ENCODE measurements around the gene SPATS1. TPM values are rescaled to one million over a fixed set of nuclear protein-coding genes. Genes with fewer than 3 reads are reported as not detected.
"Not testable (repeated sequence)": the region's sequence is repeated elsewhere in the genome, so short reads cannot be mapped to it uniquely, and the experiment has no call there.

Gene SPATS1
- polyA plus RNA-seq, 2 of the 4 experiments (the other 2 are of a cell fraction): not detected

DNA sequence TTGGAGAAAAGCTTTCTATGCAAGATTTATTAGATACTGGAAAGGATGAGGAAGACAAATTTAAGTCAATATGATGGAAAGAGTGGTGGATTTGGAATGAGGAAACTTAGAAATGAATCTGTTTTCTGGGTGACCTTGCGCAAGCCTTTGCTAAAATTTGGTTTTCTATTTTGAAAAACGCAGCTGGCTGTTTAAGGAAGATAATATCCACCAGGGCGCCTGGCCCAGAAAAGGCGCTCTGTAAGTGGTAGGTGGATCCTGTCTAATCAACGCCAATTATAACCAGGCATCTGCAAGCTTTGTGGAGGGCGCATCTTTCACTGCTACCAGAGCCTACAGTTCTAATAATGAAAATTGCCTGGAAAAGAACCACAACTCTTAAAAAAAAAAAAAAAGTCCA lies 398 bp upstream of the SPATS1 start:
- no peak for DNase-seq (ENCODE audit: low read depth in 1 of 2, low spot score in 1 of 2)
- ATAC-seq: no peak
- no peak overlapping the region for H3K4me2 ChIP-seq
- CTCF ChIA-PET: interaction anchor here (0.7 to 4.6 kb wide), 3 partner anchors 45 to 74 kb away, joined by 3 to 21 read pairs (median 3); partner anchors contain the start of gene CDC5L
- H3K4me1 ChIP-seq: no peaks in the 10 kb centered on the region
- no peak overlapping the region for H3K4me3 ChIP-seq
- no peaks in the 10 kb centered on the region for H3K9me3 ChIP-seq
- H3K27ac ChIP-seq: no peak overlapping the region
- TF ChIP-seq TP53 (CRISPR knock-in tag; IDR thresholded peaks at IDR 0.05) (no peak), TFCP2L1 (CRISPR knock-in tag; IDR thresholded peaks at IDR 0.05) (no peak), GATA3 (IDR thresholded peaks at IDR 0.05; ENCODE audit: borderline replicate concordance) (no peak), ZNF302 (CRISPR knock-in tag; IDR thresholded peaks at IDR 0.05) (no peak), KDM1A (IDR thresholded peaks at IDR 0.05; ENCODE audit: low read depth) (no peak), EHF (CRISPR knock-in tag; IDR thresholded peaks at IDR 0.05) (no peak), POLR2A (IDR thresholded peaks at IDR 0.05; ENCODE audit: low read length) (no peak), BHLHE40 (IDR thresholded peaks at IDR 0.05; ENCODE audit: low read depth, low read length) (no peak), RARB (CRISPR knock-in tag; IDR thresholded peaks at IDR 0.05) (no peak), MAZ (IDR thresholded peaks at IDR 0.05; ENCODE audit: borderline replicate concordance, low read depth, low read length) (no peak), MAFK (IDR thresholded peaks at IDR 0.05; ENCODE audit: partially characterized antibody) (no peak), PHF8 (IDR thresholded peaks at IDR 0.05; ENCODE audit: borderline replicate concordance, low read depth) (no peak), ZC3H11A (IDR thresholded peaks at IDR 0.05) (no peak)
- TF ChIP-seq, protein P1, sequence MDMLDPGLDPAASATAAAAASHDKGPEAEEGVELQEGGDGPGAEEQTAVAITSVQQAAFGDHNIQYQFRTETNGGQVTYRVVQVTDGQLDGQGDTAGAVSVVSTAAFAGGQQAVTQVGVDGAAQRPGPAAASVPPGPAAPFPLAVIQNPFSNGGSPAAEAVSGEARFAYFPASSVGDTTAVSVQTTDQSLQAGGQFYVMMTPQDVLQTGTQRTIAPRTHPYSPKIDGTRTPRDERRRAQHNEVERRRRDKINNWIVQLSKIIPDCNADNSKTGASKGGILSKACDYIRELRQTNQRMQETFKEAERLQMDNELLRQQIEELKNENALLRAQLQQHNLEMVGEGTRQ (IDR thresholded peaks at IDR 0.05): no peak
- TF ChIP-seq, protein P2, sequence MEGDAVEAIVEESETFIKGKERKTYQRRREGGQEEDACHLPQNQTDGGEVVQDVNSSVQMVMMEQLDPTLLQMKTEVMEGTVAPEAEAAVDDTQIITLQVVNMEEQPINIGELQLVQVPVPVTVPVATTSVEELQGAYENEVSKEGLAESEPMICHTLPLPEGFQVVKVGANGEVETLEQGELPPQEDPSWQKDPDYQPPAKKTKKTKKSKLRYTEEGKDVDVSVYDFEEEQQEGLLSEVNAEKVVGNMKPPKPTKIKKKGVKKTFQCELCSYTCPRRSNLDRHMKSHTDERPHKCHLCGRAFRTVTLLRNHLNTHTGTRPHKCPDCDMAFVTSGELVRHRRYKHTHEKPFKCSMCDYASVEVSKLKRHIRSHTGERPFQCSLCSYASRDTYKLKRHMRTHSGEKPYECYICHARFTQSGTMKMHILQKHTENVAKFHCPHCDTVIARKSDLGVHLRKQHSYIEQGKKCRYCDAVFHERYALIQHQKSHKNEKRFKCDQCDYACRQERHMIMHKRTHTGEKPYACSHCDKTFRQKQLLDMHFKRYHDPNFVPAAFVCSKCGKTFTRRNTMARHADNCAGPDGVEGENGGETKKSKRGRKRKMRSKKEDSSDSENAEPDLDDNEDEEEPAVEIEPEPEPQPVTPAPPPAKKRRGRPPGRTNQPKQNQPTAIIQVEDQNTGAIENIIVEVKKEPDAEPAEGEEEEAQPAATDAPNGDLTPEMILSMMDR (IDR thresholded peaks at IDR 0.05): no peak
- WGBS (ENCODE audit: missing lambda C conversion rate): 81% methylated on average over 6 of the region's 6 CpGs
- POLR2A ChIA-PET: no interaction called here
- FAIRE-seq: no peak

DNA sequence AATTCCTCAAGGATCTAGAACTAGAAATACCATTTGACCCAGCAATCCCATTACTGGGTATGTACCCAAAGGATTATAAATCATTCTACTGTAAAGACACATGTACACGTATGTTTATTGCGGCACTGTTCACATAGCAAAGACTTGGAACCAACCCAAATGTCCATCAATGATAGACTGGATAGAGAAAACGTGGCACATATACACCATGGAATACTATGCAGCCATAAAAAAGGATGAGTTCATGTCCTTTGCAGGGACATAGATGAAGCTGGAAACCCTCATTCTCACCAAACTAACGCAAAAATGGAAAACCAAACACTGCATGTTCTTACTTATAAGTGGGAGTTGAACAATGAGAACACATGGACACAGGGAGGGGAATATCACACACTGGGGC lies 4.4 kb downstream of the SPATS1 start:
- H3K27ac ChIP-seq; H3K4me2 ChIP-seq; FAIRE-seq; POLR2A ChIA-PET; H3K4me3 ChIP-seq; CTCF ChIA-PET; ATAC-seq; H3K4me1 ChIP-seq; H3K9me3 ChIP-seq; DNase-seq (ENCODE audit: low read depth in 1 of 2, low spot score in 1 of 2): not testable (repeated sequence)
- WGBS (ENCODE audit: missing lambda C conversion rate): 21% methylated on average over 4 of the region's 4 CpGs

DNA sequence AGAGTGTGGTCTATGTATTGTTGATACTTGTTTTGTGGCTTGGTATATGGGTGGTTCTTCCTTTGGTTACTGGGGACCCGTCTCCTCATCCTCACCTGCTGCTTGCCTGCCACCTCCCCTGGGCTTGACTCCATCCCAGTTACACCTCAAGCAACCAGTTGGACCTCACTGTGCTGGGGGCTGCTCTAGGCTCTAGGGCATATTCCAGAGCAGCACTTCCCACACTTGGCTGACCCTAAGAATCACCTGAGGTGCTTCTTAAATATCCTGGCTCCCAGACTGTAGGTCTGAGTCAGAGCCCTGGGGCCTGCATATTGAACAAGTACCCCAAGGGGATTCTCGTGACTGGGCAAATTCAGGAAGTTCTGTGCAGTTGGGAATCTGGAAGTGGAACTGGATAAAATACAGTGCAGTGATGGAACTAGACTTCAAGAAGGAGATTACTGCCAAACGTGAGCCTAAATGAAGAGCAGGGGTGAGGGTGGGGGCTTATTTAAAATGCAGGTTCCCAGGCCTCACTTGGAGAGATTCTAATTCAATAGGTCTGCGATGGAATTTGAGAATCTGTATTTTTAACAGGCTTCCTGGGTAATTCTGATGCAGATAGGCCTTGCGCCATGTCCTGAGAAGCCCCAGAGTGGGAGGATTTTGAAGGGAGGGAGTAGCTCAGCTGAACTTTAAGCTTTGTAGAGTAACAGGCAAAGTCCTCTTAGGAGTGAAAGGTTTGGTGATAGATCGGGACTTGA lies 7.6 kb downstream of the SPATS1 start:
- WGBS (ENCODE audit: missing lambda C conversion rate): 58% methylated on average over 6 of the region's 6 CpGs
- no peak for FAIRE-seq
- Histone ChIP-seq H3K4me2 (no peak overlapping the region), H3K9me3 (no peaks in the 10 kb centered on the region), H3K4me1 (no peaks in the 10 kb centered on the region), H3K4me3 (no peak overlapping the region), H3K27ac (no peak overlapping the region)
- DNase-seq (ENCODE audit: low read depth in 1 of 2, low spot score in 1 of 2): no peak
- ATAC-seq: no peak
- ChIA-PET CTCF (interaction anchor here (0.5 to 3.0 kb wide), 4 partner anchors 12 to 82 kb away, joined by 3 to 11 read pairs (median 3); no protein-coding TSS in a partner anchor), POLR2A (no interaction called here)
- no peak for TF ChIP-seq TP53 (CRISPR knock-in tag; IDR thresholded peaks at IDR 0.05)
- TF ChIP-seq GATA3 (IDR thresholded peaks at IDR 0.05; ENCODE audit: borderline replicate concordance): no peak
- TF ChIP-seq FOXS1 (CRISPR knock-in tag; IDR thresholded peaks at IDR 0.05): no peak
- TF ChIP-seq, protein P3, sequence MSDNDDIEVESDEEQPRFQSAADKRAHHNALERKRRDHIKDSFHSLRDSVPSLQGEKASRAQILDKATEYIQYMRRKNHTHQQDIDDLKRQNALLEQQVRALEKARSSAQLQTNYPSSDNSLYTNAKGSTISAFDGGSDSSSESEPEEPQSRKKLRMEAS (IDR thresholded peaks at IDR 0.05): no peak
- no peak for TF ChIP-seq RAD21 (conservative IDR thresholded peaks at IDR 0.05 in 1 of 2, IDR thresholded peaks at IDR 0.05 in 1 of 2)
- no peak for TF ChIP-seq JUN (IDR thresholded peaks at IDR 0.05)
- TF ChIP-seq ZSCAN20 (CRISPR knock-in tag; IDR thresholded peaks at IDR 0.05): no peak
- TF ChIP-seq, protein P4, sequence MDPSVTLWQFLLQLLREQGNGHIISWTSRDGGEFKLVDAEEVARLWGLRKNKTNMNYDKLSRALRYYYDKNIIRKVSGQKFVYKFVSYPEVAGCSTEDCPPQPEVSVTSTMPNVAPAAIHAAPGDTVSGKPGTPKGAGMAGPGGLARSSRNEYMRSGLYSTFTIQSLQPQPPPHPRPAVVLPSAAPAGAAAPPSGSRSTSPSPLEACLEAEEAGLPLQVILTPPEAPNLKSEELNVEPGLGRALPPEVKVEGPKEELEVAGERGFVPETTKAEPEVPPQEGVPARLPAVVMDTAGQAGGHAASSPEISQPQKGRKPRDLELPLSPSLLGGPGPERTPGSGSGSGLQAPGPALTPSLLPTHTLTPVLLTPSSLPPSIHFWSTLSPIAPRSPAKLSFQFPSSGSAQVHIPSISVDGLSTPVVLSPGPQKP (IDR thresholded peaks at IDR 0.05; ENCODE audit: low read depth, low read length): no peak
- TF ChIP-seq ZNF302 (CRISPR knock-in tag; IDR thresholded peaks at IDR 0.05): no peak
- TF ChIP-seq, protein P5, sequence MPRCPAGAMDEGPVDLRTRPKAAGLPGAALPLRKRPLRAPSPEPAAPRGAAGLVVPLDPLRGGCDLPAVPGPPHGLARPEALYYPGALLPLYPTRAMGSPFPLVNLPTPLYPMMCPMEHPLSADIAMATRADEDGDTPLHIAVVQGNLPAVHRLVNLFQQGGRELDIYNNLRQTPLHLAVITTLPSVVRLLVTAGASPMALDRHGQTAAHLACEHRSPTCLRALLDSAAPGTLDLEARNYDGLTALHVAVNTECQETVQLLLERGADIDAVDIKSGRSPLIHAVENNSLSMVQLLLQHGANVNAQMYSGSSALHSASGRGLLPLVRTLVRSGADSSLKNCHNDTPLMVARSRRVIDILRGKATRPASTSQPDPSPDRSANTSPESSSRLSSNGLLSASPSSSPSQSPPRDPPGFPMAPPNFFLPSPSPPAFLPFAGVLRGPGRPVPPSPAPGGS (IDR thresholded peaks at IDR 0.05): no peak
- TF ChIP-seq KDM5A (IDR thresholded peaks at IDR 0.05): no peak
- TF ChIP-seq POLR2A (IDR thresholded peaks at IDR 0.05; ENCODE audit: low read length): no peak
- TF ChIP-seq HDAC2 (IDR thresholded peaks at IDR 0.05): no peak
- TF ChIP-seq, protein P6, sequence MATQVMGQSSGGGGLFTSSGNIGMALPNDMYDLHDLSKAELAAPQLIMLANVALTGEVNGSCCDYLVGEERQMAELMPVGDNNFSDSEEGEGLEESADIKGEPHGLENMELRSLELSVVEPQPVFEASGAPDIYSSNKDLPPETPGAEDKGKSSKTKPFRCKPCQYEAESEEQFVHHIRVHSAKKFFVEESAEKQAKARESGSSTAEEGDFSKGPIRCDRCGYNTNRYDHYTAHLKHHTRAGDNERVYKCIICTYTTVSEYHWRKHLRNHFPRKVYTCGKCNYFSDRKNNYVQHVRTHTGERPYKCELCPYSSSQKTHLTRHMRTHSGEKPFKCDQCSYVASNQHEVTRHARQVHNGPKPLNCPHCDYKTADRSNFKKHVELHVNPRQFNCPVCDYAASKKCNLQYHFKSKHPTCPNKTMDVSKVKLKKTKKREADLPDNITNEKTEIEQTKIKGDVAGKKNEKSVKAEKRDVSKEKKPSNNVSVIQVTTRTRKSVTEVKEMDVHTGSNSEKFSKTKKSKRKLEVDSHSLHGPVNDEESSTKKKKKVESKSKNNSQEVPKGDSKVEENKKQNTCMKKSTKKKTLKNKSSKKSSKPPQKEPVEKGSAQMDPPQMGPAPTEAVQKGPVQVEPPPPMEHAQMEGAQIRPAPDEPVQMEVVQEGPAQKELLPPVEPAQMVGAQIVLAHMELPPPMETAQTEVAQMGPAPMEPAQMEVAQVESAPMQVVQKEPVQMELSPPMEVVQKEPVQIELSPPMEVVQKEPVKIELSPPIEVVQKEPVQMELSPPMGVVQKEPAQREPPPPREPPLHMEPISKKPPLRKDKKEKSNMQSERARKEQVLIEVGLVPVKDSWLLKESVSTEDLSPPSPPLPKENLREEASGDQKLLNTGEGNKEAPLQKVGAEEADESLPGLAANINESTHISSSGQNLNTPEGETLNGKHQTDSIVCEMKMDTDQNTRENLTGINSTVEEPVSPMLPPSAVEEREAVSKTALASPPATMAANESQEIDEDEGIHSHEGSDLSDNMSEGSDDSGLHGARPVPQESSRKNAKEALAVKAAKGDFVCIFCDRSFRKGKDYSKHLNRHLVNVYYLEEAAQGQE (IDR thresholded peaks at IDR 0.05): no peak
